Spleen (tissue), 11 donors: ENCODE results near the gene PXMP4. TPM values are rescaled to one million over a fixed set of nuclear protein-coding genes. Genes with fewer than 3 reads are reported as not detected.
A peak's percentile ranks its signal among the peaks of the same experiment; 100 is the strongest.

Experiments
- DNase-seq: peaks from one replicate; pipeline ENCODE4 v3.0.0-alpha.2; 2020
- H3K27ac ChIP-seq, 8 donors: fragments of 200-600 bp; sonication (generic) in 7 of 8; 1 replicate in 4 of 8; 2 replicates in 4 of 8; pipeline versions ENCODE4 v1.5.0 to v1.8.0; 2016 to 2021; ENCODE audit warnings: inconsistent platforms in 4 of 8, mild to moderate bottlenecking in 4 of 8, moderate library complexity in 1 of 8
- H3K27me3 ChIP-seq, 7 donors: fragments of 200-600 bp; sonication (generic) in 6 of 7; replicated peaks in 1 of 7; 1 replicate in 4 of 7; 2 replicates in 3 of 7; pipeline versions ENCODE4 v1.5.0 to v1.8.0; 2016 to 2021; ENCODE audit warnings: inconsistent platforms in 3 of 7, mild to moderate bottlenecking in 1 of 7
- H3K36me3 ChIP-seq, 6 donors: fragments of 200-600 bp; sonication (generic) in 5 of 6; 1 replicate in 4 of 6; 2 replicates in 2 of 6; pipeline versions ENCODE4 v1.5.0 to v1.8.0; 2016 to 2021; ENCODE audit warnings: inconsistent platforms in 2 of 6
- H3K4me1 ChIP-seq, 6 donors: fragments of 200-600 bp; sonication (generic) in 5 of 6; 1 replicate in 3 of 6; 2 replicates in 3 of 6; pipeline versions ENCODE4 v1.5.0 to v1.8.0; 2016 to 2021; ENCODE audit warnings: inconsistent platforms in 3 of 6
- H3K4me3 ChIP-seq, 8 donors: fragments of 200-600 bp; sonication (generic) in 7 of 8; 1 replicate in 4 of 8; 2 replicates in 4 of 8; pipeline versions ENCODE4 v1.5.0 to v1.8.0; 2016 to 2021; ENCODE audit warnings: inconsistent platforms in 4 of 8, mild to moderate bottlenecking in 4 of 8, moderate library complexity in 2 of 8
- H3K9me3 ChIP-seq, 8 donors: fragments of 200-600 bp; sonication (generic) in 7 of 8; 1 replicate in 4 of 8; 2 replicates in 4 of 8; pipeline versions ENCODE4 v1.5.0 to v1.8.0; 2016 to 2021; ENCODE audit warnings: inconsistent platforms in 4 of 8
- POLR2A ChIP-seq, 3 donors: fragments of 450-650 bp; IDR thresholded peaks; one replicate each; pipeline ENCODE4 v1.5.1; 2017; ENCODE audit warnings: antibody characterized with exemption in 3 of 3, mild to moderate bottlenecking in 1 of 3
- POLR2AphosphoS5 ChIP-seq, 3 donors: sonication (generic); formaldehyde crosslinking; IDR thresholded peaks; one replicate each; pipeline ENCODE4 v1.5.1; 2017; ENCODE audit warnings: antibody characterized with exemption in 3 of 3
- WGBS, 5 donors: extraction: QIAGEN DNeasy Blood & Tissue Kit in 3 of 5; methylation state at CpG; one replicate each; pipeline versions ENCODE4 v1.1.5 to v1.1.7; 2013 to 2018; 5-methylcytosine and 5-hydroxymethylcytosine counted together
- intact Hi-C: fragments of 100-400 bp; cut with DNase I; formaldehyde crosslinking; loops from one replicate; pipeline ENCODE4 v1.15.0; 2023; ENCODE audit warnings: low total_unique reads
- polyA plus RNA-seq, 3 donors: library from polyadenylated mRNA; stranded (reverse); fragments of 200-250 nt; gene quantifications; one replicate each; pipeline ENCODE4 v1.2.1, GENCODE V29; 2013
- total RNA-seq, 7 donors: library from RNA; depleted of rRNA in 3 of 7; stranded (reverse); fragments of >200 nt in 3 of 7; fragmentation: NEBNext Ultra II Directional in 4 of 7; extraction: Animal tissue kit (Norgen Biotek cat#: 25700) in 4 of 7; gene quantifications; one replicate each; pipeline versions ENCODE4 v1.1.0 to v1.2.1, GENCODE V29; 2016 to 2021
- TF ChIP-seq, protein P1 (sequence below), 11 experiments: fragments of 200-600 bp in 7 of 11; fragments of 450-650 bp in 4 of 11; sonication (generic) in 4 of 11; IDR thresholded peaks in 8 of 11; conservative IDR thresholded peaks in 3 of 11; 1 replicate in 7 of 11; 2 replicates in 4 of 11; pipeline versions ENCODE4 v1.4.0 to v1.8.0; 2016 to 2021; ENCODE audit warnings: antibody characterized with exemption in 11 of 11, inconsistent platforms in 4 of 11, mild to moderate bottlenecking in 1 of 11
- donor health status: healthy with polysubstance abuse.
- donor health status: DM: no; HTN: no; CAD: no; lungs with moderate emphysema.
- donor health status: DM: no; HTN: no; CAD: no.
- donor health status: Bipolar disorder and iron deficiency.
- donor health status: healthy.
- donor health status: DM: no; HTN: no; CAD: no.
- donor health status: DM: yes; HTN: yes; CAD: no.

Gene PXMP4
- total and polyA plus RNA-seq, 10 donors: 2.1 to 14.4 (median 6.9) TPM

DNA sequence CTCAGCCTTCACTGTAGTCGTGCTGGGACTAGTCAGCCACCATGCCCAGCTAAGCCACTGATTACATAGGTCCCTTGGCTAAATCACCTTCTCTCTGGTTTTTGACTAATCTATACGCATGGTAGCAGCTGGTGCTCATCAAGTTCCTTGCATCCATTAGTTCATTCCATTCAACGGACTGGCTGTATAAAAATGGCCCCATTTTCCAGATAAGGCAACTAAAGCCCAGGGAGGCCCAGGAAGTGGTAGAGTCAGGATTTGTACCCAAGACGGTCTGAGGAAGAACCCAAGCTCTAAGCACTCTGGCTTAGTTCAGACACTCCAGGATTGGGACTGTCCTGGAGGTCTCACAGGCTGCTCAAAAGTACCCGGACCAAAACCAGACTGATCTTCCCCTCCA lies 38.8 kb downstream of the PXMP4 start:
- no peak for TF ChIP-seq POLR2A (IDR thresholded peaks at IDR 0.05)
- TF ChIP-seq, protein P1, sequence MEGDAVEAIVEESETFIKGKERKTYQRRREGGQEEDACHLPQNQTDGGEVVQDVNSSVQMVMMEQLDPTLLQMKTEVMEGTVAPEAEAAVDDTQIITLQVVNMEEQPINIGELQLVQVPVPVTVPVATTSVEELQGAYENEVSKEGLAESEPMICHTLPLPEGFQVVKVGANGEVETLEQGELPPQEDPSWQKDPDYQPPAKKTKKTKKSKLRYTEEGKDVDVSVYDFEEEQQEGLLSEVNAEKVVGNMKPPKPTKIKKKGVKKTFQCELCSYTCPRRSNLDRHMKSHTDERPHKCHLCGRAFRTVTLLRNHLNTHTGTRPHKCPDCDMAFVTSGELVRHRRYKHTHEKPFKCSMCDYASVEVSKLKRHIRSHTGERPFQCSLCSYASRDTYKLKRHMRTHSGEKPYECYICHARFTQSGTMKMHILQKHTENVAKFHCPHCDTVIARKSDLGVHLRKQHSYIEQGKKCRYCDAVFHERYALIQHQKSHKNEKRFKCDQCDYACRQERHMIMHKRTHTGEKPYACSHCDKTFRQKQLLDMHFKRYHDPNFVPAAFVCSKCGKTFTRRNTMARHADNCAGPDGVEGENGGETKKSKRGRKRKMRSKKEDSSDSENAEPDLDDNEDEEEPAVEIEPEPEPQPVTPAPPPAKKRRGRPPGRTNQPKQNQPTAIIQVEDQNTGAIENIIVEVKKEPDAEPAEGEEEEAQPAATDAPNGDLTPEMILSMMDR (IDR thresholded peaks at IDR 0.05 in 8 of 11, conservative IDR thresholded peaks at IDR 0.05 in 3 of 11): no peak
- TF ChIP-seq POLR2AphosphoS5 (IDR thresholded peaks at IDR 0.05): no peak
- intact Hi-C loops: no loop called here
- Histone ChIP-seq H3K9me3 (no peaks in the 10 kb centered on the region), H3K27me3 (no peaks in the 10 kb centered on the region), H3K4me3 (no peak overlapping the region), H3K27ac (no peak overlapping the region), H3K4me1 (peaks cover 8 to 43% (median 28%) of the 10 kb centered on the region in 6 donors), H3K36me3 (peaks cover 0 to 8% (median 0%) of the 10 kb centered on the region in 6 donors)
- WGBS, 5 donors: 82 to 98% (median 88%) methylated on average over 4 to 5 of the region's 5 CpGs
- no peak for DNase-seq

DNA sequence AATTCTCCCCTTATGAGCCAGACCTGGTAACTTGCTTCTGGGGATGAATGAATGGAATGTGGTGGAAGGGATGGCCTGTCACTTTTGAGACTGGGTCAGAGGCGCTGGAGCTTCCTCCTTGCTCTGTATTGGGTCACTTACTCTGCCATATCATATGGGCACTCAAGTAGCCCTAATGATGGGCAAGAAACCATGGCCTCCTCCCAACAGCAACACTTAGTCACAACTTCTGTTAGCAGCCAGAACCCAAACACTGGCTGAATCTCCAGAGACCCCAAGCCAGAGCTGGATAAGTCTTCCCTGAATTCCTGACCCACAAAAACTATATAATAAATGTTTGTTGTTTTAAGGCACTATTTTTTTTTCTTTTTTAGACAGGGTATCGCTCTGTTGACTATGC lies 39.4 kb downstream of the PXMP4 start:
- Histone ChIP-seq H3K4me3 (no peak overlapping the region), H3K9me3 (no peaks in the 10 kb centered on the region), H3K4me1 (peaks cover 7 to 48% (median 33%) of the 10 kb centered on the region in 6 donors), H3K27me3 (no peaks in the 10 kb centered on the region), H3K36me3 (peaks cover 0 to 8% (median 0%) of the 10 kb centered on the region in 6 donors), H3K27ac (no peak overlapping the region)
- TF ChIP-seq POLR2A (IDR thresholded peaks at IDR 0.05) (no peak), POLR2AphosphoS5 (IDR thresholded peaks at IDR 0.05) (no peak)
- TF ChIP-seq, protein P1 (IDR thresholded peaks at IDR 0.05 in 8 of 11, conservative IDR thresholded peaks at IDR 0.05 in 3 of 11): no peak
- WGBS, 5 donors: 87 to 98% (median 98%) methylated on average over 2 of the region's 2 CpGs
- DNase-seq: no peak
- intact Hi-C loops: no loop called here

DNA sequence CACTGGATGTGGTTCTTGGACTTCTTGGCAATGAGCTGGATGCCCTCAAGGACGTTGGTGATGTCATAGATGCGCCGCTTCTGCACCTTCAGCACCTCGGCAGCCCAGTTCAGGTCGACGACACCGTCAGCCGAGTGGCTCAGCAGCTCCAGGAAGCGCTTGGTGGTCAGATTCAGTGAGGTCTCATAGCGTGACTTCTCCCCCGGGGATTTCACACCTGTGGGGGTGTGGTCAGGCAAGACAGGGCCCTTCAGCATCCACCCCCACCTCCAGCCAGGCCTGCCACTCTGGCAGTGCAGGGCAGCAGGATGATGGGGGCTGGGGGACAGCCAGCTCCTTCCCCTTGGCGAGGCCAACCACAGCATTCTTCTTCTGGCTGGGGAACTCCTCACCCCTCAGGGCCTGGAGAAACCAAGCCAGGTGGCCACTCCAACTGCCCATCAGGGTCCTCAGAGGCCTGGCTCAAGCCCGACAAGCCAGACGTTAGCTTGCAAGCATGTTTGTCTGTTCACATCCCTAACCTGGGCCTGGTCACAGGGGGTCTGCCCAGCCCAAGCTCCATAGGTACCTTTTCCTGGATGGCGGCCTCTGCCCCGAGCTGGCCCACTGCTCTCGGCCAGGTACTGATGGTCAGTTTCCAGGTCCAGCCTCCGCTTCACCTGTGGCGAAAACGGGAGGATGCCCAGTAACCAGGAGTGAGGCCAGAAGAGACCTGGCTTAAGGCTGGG lies 40.2 kb downstream of the PXMP4 start:
- Histone ChIP-seq H3K36me3 (peaks cover 0 to 8% (median 0%) of the 10 kb centered on the region in 6 donors), H3K4me3 (no peak overlapping the region), H3K27me3 (no peaks in the 10 kb centered on the region), H3K4me1 (peaks cover 5 to 48% (median 32%) of the 10 kb centered on the region in 6 donors), H3K9me3 (no peaks in the 10 kb centered on the region), H3K27ac (peak overlapping the region in 3 of 8 donors; percentile 15 to 48 (median 40))
- DNase-seq: peak; percentile 86
- intact Hi-C loops: no loop called here
- TF ChIP-seq POLR2AphosphoS5 (IDR thresholded peaks at IDR 0.05) (peak in 2 of 3 donors; percentile 38 to 39), POLR2A (IDR thresholded peaks at IDR 0.05) (no peak)
- TF ChIP-seq, protein P1 (IDR thresholded peaks at IDR 0.05 in 8 of 11, conservative IDR thresholded peaks at IDR 0.05 in 3 of 11): peak in 1 of 11 experiments; percentile 12
- WGBS, 5 donors: 40 to 79% (median 71%) methylated on average over 3 to 20 of the region's 20 CpGs

DNA sequence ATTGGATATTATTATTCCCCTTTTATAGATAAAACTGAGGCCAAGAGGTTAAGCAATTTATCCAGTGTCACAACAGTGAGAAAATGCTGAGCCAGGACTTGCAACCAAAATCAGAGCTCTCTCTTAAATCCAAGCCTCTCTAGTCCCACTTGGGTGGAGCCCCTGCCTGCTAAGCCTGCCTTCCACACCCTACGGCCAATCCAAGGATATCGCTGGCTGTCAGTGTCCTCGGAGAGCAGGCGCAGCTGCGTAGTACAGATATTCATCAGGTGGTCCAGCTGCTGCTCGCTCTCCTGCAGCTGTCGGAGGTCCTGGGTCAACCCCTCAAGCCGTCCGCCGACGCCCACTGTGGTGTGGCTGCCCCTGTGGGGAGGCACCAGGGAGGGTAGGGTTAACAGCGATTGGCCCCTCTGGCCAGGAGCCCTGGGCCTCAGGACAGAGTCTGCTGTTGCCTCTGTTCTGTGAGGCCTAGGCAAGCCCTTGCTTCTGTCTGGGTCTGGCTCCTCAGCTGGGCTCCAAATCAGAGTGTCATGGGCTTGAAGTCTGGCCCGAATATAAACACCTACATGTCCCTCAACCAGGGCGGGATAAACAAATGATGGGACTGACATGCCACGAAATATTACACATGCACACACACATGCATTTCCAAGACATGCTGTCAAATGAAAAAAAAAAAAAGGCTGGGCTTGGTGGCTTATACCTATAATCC lies 42.0 kb downstream of the PXMP4 start:
- DNase-seq: no peak
- Histone ChIP-seq H3K4me1 (peaks cover 13 to 50% (median 44%) of the 10 kb centered on the region in 6 donors), H3K27me3 (no peaks in the 10 kb centered on the region), H3K4me3 (no peak overlapping the region), H3K27ac (no peak overlapping the region), H3K9me3 (no peaks in the 10 kb centered on the region), H3K36me3 (peaks cover 0 to 8% (median 0%) of the 10 kb centered on the region in 6 donors)
- 89 to 96% (median 92%) methylated on average over 11 to 15 of the region's 15 CpGs for WGBS, 5 donors
- TF ChIP-seq POLR2A (IDR thresholded peaks at IDR 0.05) (no peak), POLR2AphosphoS5 (IDR thresholded peaks at IDR 0.05) (no peak)
- TF ChIP-seq, protein P1 (IDR thresholded peaks at IDR 0.05 in 8 of 11, conservative IDR thresholded peaks at IDR 0.05 in 3 of 11): no peak
- intact Hi-C loops: no loop called here
